CD4-positive, alpha-beta T cell treated with Interleukin-10 for 1 hour (primary cell): ENCODE measurements around the gene LPAR2.
A peak's percentile ranks its signal among the peaks of the same experiment; 100 is the strongest.

Experiments
- DNase-seq: peaks from one replicate; pipeline ENCODE4 v3.0.0-alpha.2; 2020

Gene LPAR2

DNA sequence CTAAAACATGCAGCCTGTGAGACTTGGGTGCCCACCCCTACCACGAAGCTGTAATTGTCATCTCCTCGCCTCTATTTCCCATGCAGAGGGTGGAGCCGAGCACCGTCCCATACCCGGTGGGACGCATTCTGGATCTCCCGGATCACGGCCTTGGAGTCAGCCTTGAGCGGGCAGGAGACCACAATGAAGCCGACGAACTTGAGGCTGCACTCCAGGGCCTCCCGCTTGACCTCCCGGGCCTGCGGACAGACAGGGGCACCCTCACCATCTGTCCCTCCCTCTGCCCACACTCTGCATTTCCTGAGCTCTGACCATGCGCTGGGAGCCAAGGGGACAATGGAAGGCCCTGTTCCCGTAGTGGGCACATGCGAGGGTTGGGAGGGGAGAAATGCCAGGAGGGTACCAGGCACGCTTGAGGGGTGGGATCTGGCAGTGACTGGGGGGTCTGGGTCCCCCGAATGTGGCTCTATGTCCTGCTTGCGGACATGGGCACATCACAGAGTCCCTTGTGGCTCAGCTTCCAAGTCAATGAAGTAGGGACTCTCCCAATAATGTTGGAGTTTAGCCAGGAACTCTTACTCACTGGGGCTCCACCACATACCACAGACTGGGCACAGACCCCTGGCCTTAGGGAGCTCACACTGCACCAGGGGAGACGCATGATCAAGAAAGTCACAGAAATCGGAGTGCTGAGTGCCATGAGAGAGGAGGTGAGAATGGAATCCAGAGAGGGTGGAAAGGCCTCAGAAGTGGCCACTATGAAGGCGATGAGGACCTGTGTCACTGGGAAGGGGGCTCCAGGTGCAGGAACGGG is 24.7 kb upstream of the LPAR2 start:
- DNase-seq = no peak

DNA sequence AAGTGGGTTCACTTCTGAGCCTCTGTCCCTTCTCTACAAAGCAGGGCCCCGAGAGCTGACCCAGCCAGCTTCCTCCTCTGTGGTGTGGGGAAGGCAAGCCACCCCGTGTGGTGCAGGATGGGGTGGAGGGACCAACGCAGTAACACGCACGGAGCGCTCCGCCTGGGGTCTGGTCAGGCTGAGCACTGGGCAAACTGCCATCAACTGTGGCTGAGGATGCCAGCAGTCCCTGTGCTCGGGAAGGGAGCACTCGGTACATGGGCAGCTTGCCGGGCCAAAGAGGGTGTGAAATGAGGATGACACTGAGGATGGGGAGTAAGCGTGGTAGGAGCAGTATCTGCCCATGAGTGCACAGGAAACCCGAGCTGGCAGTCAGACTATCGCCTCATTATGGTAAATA is 23.1 kb upstream of the LPAR2 start:
- DNase-seq = no peak

DNA sequence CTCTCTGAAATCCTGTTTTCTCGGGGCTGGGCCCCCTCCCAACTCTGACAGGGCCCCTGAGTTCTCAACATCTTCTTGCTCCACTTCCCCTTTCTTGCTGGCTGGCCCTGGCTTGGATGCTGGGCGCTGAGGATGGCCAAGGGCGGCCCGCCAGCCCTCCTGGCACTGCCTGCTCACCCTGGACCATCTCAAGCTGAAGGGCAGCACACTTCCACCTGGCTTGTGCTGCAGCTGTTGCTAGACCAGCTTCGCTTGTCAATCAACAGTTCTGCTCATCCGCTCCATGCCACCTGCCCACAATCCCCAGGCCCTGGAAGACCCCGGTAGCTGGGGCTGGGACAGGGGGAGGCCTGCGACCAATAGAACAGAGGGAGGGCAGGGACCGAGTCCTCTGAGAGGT is 22.3 kb upstream of the LPAR2 start:
- DNase-seq = no peak

DNA sequence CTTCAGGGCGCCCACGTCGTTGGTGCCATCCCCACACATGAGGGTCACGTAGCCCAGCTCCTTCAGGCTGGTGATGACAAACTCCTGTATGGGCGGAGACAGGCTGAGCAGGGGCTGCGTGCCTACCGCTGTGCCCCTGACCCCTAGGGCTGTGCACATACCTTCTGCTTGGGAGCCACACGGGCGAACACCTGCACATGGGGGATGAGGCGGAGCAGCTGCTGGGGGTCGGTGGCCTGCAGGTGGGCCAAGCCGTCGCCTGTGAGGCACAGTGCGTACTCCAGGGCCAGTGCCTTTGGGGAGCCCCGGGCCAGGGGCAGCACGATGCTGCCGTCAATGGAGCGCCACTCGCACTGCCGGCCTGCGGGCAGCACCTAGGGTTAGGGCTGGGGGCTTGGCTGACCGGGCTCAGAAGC is 21.6 kb upstream of the LPAR2 start:
- DNase-seq = no peak

DNA sequence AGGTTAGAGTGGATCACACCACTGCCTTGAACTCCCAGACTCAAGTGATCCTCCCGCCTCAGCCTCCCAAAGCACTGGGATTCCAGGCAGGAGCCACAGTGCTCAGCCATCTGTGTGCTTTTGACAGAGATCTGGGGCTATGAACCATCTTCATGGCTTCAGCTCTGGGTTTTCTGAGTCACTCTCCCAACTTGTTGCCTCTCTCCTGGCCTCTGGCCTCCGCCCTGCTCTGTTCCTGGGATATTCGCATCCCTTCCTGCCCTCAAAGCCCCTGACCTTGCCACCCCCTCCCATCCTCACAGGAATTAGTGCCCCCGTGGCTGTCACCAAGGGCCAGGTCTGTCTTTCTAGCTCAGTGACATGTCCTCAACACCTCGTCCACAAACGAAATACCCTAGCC is 21.1 kb upstream of the LPAR2 start:
- no peak for DNase-seq

DNA sequence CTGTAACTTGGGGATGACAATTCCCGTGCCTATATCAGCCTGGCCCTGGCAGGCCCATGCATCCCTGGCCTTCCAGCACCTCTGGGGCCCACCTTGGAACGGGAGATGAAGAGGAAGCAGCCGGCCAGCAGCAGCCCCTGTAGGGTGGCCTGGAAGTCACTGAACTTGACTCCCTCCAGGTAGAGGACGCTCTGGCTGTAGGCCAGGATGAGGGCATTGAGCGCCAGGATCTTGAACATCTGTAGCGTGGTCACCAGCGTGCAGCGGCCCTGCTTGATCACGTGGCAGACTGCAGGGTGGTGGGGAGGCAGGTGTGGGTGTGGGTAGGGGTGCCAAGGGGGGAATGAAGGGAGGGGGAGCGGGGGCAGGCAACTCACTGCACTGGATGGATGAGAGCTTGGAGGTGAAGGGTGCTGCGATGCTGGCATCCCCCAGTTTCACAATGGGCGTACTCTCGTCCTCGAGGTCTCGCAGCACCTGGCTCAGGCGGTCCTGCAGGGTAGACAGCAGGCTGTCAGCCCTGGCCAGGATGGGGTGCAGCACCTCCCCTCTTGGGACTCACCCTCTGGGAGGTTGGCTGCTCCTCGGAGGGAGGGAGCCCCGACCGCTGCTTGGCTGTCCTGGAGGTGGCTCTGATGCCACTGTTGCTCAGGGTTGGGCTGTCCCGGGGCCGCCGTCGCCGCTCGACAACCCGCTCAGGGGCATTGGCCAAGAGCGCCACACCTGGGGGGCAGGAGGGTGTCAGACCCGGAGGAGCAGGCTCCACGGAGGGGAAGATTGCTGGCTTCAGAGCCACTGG is 19.2 kb upstream of the LPAR2 start:
- DNase-seq = no peak

DNA sequence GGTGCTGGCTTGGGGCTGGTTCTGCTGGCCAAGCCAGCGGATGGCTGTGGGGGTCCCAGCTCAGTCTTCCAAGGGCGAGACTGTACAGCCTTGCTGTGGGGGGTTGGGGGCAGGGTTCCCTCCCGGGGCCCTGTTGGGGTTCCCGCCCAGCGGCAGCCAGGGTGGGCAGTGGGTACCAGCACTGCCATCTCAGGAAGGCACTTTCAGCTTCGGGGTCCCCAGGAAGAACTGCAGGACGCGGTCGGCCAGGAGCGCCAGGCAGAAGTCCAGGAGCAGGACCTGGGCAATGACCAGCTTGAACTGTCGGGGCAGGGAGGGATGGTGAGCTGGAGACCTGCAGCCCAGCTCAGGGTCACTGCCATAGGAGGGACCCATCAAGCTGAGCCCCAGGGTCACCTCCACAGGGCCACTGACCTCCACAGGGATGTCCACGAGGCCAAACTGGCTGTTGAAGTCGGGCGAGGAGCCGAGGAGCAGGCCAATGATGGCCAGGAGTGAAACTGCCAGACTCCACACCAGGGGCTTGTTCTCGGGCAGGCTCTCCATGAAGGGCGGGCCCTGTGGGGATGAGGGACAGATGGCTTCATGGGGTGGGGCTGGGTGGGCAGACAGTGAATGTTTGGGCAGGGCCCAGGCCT is 17.3 kb upstream of the LPAR2 start:
- no peak for DNase-seq

DNA sequence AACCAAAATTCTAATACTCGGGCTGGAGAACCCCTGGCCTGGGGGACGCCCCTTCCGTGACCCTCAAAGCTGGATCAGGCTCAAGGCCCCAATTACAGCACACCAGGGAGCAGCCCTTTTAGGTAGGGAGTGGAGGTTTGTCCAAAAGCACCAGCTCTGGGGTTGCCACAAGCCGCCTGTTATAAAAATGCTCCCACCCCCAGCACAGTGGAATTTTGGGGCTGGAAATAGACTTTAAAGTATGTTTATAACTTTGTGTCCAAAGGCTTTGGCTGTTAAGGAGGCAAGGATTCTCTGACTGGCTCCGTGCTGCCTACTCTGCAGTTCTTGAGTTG is 16.0 kb upstream of the LPAR2 start:
- DNase-seq = no peak

DNA sequence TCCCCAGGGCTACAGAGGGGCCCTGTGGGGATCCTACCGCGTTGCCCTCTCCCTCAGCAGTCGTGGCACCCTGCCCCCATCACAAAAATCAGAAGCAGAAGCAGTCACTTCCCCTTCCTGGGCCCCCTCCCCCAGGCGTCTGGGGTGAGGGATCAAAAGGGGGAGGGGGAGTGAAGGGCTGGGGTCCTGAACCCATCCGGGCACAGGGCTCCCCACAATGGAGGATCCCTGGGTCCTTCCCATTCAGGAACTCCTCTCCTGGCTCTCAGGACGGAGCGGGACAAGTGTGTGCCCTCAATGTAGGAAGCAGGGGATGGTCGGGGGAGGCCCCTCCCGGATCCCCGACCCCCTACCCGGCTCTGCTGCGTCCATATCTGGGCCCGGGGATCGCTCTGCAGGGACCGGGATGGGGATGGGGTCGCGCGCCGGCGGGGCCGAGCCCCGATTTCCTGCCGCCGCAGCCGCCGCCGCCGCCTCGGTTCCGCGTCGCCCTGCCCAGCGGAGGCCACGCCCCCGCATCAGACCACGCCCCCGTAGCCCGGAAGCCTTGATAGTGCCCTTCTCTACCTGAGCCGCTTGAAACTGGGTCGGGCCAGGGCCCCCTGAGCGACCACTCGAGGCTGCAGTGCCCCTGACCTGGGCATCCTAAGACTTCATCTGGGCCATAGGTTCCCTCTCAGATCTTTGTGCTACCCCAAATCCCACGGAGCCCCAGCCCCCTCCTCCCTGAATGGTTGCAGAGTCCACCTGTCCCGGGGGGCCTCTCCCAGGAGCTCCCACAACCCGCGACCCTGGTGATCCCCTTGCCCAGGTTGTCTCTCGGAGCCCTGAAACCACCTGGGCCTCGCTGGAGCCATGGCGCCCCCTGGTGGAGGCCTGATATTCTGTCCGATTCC is 15.4 kb upstream of the LPAR2 start, which contains the start of gene GMIP:
GMIP (minus strand) TSS at position 500 of the 896 bp plus-strand sequence; CDS start at position 372, 128 bp downstream.
- DNase-seq = peak; percentile 90

DNA sequence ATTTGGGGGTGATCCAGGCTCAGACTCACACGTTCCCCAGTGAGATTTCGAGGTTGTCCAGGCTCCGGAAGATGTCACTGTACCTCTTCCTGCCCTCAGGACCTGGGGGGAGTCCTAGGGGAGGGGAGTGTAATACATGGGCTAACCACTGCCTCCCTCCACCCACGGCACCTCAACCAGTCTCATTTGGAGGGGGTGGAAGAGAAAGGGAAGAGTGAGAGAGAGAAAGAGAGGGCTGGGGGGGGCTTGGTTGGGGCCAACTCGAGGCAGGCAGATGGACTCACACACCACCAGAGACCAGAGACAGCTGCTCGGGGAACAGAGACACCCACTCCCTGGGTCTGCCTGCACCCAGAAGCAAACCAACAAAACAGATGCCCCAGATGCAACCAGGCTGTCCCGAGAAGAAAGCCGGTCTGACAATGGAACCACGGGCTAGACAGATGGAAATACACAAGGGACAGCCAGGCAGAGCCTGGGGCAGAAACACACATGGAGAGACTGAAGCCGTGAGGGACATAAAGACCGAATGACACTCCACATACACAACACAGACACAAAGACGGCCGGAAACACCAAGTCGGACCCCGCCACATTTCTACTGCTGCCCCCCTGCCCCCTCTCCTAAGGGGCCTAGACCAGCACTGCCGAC is 14.6 kb upstream of the LPAR2 start:
- peak; percentile 72 for DNase-seq

DNA sequence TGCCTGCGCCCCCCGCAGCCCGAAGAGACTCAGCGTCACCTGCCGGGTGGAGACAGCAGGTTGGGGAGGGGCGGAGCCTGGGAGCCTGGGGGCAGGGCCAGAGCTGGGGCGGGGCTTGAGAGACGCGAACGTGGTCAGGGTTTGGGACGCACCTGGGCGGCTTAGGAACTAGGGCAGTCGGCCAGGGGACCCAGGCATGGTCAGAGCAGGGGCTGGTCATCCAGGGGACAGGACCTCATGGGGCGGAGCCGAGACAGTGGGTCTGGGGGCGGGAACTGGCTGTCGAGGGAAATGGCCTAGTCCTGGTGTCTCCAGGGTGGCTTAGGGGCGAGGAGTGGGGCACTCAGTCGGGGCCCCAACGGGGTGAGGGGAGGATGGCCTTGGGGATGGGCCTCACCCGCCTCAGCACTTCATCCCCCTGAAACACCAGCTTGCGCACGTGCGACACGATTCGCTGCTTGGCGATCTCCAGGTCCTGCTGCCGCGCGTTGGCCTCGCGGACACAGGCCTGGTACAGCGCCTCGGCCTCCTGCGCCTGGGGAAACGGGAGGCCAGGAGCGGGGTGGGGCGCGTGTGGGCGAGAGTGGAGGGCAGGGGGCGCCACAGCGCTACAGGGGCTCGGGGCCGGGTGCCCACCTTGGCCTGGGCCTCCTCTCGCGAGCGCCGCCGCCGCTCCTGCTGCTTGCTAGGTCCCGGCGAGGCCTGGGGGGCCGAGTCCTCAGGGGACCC is 9.7 kb upstream of the LPAR2 start:
- no peak for DNase-seq

DNA sequence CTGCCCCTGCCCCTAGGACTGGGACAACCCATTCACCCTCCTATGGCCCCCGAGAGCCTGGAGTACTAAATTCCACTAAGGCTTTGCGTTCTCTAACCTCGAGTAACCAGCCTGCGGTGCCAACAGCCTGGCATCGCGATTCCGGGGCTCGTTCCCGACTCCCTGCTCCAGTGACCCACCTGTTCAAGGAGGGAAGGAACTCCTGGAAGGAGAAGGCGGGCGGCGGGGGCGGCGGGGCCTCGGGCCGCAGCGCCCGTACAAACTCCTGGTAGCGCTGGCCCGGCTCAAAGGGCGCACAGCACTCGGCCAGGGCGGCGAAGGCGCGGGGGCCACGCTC is 9.1 kb upstream of the LPAR2 start:
- DNase-seq = no peak

DNA sequence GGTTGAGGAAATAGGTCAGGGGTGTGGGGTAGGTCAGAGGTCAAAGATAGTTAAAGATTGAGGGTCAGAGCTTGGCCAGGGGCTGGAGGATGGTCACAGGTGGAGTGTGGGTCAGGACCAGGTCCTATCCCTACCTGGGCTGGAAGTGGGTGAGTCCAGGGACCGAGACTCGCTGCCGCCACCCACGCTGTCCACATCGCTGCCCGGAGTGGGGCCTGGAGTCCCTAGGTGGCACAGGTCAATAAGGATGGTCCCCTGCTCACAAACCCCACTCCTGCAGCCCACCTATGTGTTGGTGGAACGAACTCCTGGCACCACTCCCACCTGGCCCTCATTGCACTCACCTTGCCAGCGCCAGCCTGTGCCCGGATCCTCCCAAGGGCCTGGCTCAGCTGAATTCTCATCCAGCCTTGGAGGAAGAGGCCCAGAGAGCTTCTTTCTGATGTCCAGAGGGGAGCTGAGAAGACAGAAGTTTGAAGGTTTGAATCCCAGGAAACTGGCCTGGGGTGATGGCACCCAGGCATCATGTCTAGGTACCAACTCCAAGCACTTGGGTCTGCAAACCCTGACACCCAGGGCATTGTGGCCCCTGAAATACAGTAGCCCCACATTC is 8.7 kb upstream of the LPAR2 start:
- no peak for DNase-seq

DNA sequence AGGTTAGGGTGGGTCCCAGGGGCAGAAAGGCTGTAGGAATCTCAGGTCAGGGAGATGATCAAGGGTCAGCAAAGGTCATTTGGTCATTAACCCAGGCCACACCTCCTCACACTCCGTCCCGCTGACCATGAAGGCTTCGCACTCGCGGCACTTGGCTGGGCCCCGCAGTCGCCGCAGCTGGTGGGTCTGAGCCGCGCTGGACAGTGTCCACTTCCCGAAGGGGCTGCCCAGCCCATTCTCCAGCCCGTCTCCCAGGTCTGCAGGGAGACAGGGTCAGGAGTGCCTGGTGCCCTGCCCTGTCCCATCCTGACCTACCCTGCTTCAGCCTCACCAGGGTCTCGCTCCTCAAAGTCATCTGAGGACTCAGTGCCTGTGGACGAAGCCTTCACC is 7.3 kb upstream of the LPAR2 start:
- no peak for DNase-seq

DNA sequence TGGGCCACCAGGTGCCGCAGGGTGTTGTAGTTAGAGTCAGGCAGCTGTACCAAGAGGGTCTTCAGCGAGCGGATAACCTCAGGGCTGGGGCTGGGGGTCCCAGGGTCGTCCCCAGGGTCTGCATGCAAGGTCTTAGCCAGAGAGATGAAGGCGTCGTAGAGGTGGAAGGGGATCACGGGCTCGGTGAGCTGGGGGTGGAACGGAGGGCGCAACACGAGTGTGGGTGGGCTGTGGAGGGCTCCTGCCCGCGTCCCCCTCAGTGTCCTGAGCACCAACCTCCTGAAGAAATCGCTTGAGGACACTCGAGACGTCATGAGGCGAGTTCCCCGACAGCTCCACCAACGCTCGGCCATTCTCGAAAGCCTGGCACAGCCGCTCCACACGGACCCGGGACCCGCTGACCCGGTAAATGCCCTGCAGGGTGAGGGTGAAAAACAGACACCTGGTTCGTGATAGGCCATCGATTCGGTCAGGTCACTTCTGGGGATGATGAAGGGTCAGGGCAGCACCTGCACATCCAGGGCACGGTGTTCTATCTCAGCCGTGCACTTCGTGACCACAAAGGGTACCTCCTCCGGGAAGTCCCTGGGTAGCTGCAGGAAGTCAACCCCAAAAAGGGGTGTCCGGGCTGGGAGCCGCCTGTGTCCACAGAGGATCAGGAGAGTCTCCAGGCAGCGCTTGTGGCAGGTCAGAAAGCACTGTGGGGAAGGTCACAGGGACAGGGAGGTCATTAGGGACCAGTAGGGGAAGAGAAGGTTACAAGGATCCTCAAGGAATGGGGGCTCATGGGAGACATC is 6.7 kb upstream of the LPAR2 start:
- DNase-seq = no peak

DNA sequence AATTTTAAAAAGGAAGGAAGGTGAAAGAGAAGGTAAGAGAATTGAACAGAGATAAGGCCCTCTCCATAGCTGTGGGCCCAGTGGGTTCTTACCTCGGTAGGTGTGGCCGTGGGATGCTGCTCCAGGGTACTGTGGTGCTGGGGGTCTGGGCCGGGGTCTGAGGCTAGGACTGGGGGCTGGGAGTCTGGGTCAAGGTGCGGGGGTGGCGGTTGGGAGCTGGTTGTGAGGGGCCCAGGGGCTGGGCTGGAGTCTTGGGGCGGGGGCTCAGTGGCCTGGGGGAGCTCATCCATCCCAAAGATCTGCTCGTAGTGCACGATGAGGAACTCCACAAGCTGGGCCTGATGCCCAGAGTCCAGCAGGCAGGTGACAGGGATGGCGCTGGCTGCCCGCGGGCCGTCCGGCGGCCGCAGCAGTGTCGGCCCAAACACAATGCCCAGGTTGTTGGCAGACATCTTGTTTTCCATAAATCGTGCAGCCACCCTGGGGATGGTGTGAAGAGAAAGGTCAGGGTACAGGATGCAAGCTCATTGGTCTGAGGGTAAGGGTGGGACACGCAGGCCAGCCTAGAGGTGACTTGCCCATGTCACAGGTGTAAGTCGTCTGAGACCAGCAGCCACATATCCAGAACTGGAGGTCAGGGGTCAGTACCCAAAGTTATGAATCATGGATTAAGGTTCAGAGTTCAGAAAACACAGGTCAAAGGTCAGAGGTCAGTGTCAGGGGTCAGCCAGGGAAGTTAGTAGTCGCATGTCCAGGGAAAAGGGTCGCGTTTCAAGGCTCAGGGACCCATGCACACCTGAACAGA is 5.9 kb upstream of the LPAR2 start:
- DNase-seq = no peak

DNA sequence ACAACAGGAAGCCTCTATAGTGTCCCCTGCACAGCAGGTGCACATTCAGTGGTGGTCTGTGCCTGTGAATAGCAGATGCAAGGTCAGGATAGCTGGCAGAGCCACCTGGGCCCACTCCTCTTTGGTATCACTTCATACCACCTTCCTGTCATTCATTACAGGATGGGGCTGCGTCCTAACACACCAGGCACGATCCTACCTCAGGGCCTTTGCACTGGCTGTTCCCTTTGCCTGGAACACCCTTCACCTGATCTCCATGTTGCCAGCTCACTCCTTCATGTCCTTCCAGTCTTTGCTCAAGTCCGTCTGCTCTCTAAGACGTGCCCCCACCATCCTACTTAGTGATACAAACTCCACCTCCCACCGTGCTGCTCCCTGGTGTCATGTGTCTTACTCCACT is 4.6 kb upstream of the LPAR2 start:
- DNase-seq = no peak

DNA sequence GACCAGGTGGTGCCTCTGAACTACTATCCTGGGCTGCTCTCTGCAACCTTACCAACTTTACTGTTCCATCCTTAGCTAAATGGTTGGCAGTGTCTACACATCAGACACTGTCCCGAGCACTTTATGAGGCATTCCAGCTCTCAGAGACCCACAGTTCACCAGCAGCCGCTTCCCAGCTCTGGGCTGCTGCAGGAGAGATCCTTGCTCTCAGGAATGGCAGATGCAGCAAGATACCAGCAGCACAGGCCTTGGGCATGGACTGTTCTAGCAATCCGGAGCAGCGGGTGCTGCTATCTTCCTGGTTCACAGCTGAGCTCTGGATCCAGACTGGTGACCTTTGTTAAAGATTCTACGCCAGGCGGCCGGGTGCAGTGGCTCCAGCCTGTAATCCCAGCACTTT is 3.3 kb upstream of the LPAR2 start:
- no peak for DNase-seq

DNA sequence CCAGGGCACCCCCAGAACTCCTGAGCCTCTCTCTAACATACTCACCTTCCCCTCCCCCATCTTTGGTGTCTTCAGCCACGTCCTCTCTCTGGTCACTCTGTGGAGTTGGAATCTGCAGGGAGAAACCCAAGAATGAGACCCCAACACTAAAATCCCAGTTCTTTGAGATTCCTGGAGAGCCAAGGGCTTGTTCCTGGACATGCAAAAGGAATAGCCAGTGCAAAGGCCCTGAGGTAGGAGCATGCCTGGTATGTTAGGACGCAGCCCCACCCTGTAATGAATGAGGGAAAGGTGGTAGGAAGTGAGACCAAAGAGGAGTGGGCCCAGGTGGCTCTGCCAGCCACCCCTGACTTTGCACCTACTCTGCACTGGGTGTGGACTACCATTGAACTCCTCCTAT is 2.4 kb upstream of the LPAR2 start:
- DNase-seq = no peak

DNA sequence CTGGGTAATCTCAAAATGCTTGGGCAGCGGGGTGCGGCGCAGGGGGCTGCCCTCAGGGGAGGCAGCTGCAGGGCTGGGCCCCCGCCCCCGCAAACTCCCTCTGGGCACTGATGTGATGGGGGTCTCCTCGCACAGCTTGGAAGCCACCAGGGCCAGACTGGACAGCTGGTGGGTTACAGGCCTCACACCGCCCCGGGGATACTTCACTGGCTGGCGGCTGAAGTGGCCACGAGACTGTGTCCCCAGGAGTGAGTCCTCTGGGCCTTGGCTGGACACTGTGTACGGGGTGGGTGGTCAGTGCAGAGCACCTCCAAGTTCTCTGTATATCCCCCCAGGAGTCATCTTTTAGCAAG is 2.0 kb upstream of the LPAR2 start:
- no peak for DNase-seq
